ENCODE data around the gene CETN3. TPM values are rescaled to one million over a fixed set of nuclear protein-coding genes. Genes with fewer than 3 reads are reported as not detected.

CETN3 gene
- total and polyA plus RNA-seq, 9 of the 15 experiments (the other 6 are each of a cell fraction or from before 2014, with no cell fraction given) = 43.3 to 113 (median 82.4) TPM

- TF ChIP-seq ZNF518B (CRISPR knock-in tag; IDR thresholded peaks at IDR 0.05) (no peak), ZNF764 (CRISPR knock-in tag; IDR thresholded peaks at IDR 0.05; ENCODE audit: low read depth) (no peak), CBX2 (IDR thresholded peaks at IDR 0.05; ENCODE audit: insufficient read depth, low read length, poor library complexity, severe bottlenecking) (no peak), ZBTB12 (CRISPR knock-in tag; IDR thresholded peaks at IDR 0.05) (no peak), ARID2 (IDR thresholded peaks at IDR 0.05) (no peak), TEAD1 (CRISPR knock-in tag; IDR thresholded peaks at IDR 0.05) (peak; percentile 65 to 67; a peak in 2 of 4 replicates), KLF16 (IDR thresholded peaks at IDR 0.05) (no peak), SLC30A9 (CRISPR knock-in tag; IDR thresholded peaks at IDR 0.05) (no peak), ILK (tag; IDR thresholded peaks at IDR 0.05; ENCODE audit: borderline replicate concordance, low read depth) (no peak), TRIM25 (IDR thresholded peaks at IDR 0.05; ENCODE audit: borderline replicate concordance) (no peak), ZNF224 (CRISPR knock-in tag; IDR thresholded peaks at IDR 0.05) (no peak), ZMIZ1 (IDR thresholded peaks at IDR 0.05; ENCODE audit: low read depth in 2 of 2, low read length in 2 of 2) (peak in 1 of 2 experiments; percentile 82; a peak in 2 of 4 replicates), HMGXB4 (CRISPR knock-in tag; IDR thresholded peaks at IDR 0.05) (peak; percentile 40; the same call in 1 of the 2 replicates), CCAR2 (IDR thresholded peaks at IDR 0.05; ENCODE audit: low read depth, low read length) (no peak)
These were observed at the start of gene CETN3 (continued) for GRCh38 chr5:90409318-90410177.

Measured in K562 (cell line).